Endothelial cell of umbilical vein (primary cell): Measurements from ENCODE around the gene KCTD11.
A peak's percentile ranks its signal among the peaks of the same experiment; 100 is the strongest.

Experiments
- CTCF ChIP-seq, 2 donors: IDR thresholded peaks; 1 replicate in 1 of 2; 2 replicates in 1 of 2; pipeline ENCODE4 v1.5.1; 2011; ENCODE audit warnings: low read length in 2 of 2, mild to moderate bottlenecking in 2 of 2, moderate library complexity in 2 of 2, control low read depth in 1 of 2, inconsistent platforms in 1 of 2, low read depth in 1 of 2; ENCODE audit not compliant: insufficient read depth in 1 of 2; ENCODE audit errors: extremely low read depth in 1 of 2
- MAX ChIP-seq: IDR thresholded peaks from 2 replicates; pipeline ENCODE4 v1.6.1; 2011; ENCODE audit not compliant: insufficient read depth, insufficient read length
- POLR2A ChIP-seq: IDR thresholded peaks from 2 replicates; pipeline ENCODE4 v1.6.1; 2012; ENCODE audit warnings: low read depth, mild to moderate bottlenecking, control low read depth, low read length

GRCh38 chr17:7314719-7315569 is 37.0 kb upstream of the KCTD11 start, which contains the start of gene GPS2:
- TF ChIP-seq POLR2A (peak; percentile 76), CTCF (IDR thresholded peaks at IDR 0.05; ENCODE audit: extremely low read depth in 1 of 2, insufficient read depth in 1 of 2, low read depth in 1 of 2, low read length in 2 of 2) (no peak), MAX (no peak)
